Astrocyte of the hippocampus (primary cell): ENCODE measurements around the gene RARS1.

ENCODE experiments used
- DNase-seq: peaks from one replicate; pipeline ENCODE4 v3.0.0; 2011; ENCODE audit warnings: low read depth, low spot score

The RARS1 gene

GRCh38 chr5:168553377-168554130 is 67.3 kb downstream of the RARS1 start:
- DNase-seq, result no peak

DNA sequence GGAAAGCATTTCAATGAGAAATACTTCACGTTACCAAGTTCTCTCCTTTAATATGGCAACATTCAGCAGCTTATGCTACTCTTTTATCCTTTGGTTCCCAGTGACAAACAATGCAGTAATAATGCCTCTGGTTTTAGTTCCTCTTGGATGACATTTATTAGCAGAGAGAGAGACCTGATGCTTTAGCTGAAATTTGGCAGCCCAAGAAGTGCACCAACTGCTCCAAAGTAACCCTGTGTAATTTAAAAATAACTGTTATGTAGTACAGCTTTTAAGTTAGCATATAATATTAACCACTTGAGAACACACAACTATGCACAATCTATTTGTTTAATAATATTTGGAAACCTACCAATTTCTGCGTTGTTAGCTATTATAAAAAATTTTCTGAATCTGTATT is 71.1 kb downstream of the RARS1 start:
- no peak for DNase-seq

DNA sequence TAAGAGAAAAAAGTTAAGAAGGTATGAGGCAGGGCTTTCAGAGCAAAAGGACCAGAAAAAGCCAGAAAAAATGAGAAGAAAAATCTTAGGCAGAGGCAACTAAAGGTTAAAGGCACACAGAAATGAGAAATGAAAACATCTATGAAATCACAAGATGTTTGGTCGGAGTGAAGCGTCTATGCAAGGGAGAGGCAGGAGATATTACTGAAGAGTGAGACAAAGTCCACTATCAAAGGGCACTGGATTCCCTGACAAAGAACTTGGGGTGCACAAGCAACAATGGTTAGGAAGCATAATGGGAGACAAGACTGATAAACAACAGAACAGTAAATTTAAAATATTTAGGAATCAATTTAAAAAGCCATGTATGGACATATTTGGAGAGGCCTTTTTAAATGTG is 76.0 kb downstream of the RARS1 start:
- DNase-seq, result no peak

DNA sequence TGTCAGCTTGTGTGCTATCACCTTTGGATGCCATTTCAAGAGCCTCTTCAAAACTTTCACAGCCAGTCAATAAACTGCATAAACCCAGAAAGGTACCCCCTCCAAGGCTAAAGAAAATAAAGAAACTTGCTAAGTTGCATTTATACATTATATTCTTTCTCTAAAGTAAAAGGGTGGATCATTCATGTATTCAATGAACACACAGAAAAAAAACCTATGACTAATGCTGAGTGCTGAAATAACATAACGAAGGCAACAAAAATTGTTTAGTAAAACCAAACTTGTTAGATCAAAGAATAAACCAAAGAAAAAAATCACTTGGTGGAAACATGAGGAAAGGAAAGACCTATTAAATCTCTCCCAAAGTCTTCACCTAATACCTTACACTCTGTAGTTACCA is 77.7 kb downstream of the RARS1 start:
- DNase-seq, result no peak

DNA sequence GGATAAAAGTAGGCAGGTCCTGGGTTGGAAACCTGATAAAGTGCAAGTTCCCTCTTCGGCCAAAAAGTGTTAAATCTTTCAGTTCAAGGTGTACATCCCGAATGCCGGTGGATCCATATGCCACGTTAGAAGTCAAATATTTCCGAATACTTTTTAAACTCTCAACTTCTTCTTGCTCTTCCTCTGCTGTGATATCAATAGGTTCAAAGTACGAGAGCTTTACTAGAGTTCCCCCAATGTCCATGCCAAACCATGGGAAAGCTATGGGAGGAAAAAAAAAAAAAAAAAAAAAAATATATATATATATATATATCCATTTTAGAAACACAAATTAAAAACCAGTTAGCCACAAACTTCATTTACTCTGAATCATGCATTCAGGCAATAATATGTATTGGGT is 82.5 kb downstream of the RARS1 start:
- DNase-seq, result no peak
